K562 (cell line): Measurements from ENCODE around the gene CCNQ. TPM values are rescaled to one million over a fixed set of nuclear protein-coding genes. Genes with fewer than 3 reads are reported as not detected.

Experiments used
- KLF6 ChIP-seq: fragments of 250-450 bp; sonication (Bioruptor Pico); IDR thresholded peaks from 2 replicates; pipeline ENCODE4 v1.4.0; 2020; ENCODE audit warnings: mild to moderate bottlenecking, moderate library complexity, borderline replicate concordance
- NFE2L1 ChIP-seq: fragments of 450-650 bp; IDR thresholded peaks from 2 replicates; pipeline ENCODE4 v1.6.1; 2016; ENCODE audit warnings: missing genetic modification characterization, low read depth, mild to moderate bottlenecking, missing compliant biosample characterization, moderate library complexity, borderline replicate concordance
- RAD21 ChIP-seq, 2 experiments: fragments of 250-450 bp in 1 of 2; fragments of 450-650 bp in 1 of 2; sonication (Bioruptor Pico) in 1 of 2; formaldehyde crosslinking in 1 of 2; IDR thresholded peaks in 1 of 2; conservative IDR thresholded peaks in 1 of 2; 2 replicates each; pipeline versions ENCODE4 v1.4.0 to v1.8.0; 2020 to 2022; ENCODE audit warnings: mild to moderate bottlenecking in 2 of 2, moderate library complexity in 1 of 2
- RNF2 ChIP-seq: sonication (generic); IDR thresholded peaks from 2 replicates; pipeline ENCODE4 v1.6.1; 2016
- SP1 ChIP-seq: sonication (generic); formaldehyde crosslinking; IDR thresholded peaks from 2 replicates; pipeline ENCODE4 v1.8.1; 2022; ENCODE audit warnings: mild to moderate bottlenecking, missing genetic modification reagents
- TSC22D4 ChIP-seq: fragments of 450-650 bp; IDR thresholded peaks from 2 replicates; pipeline ENCODE4 v1.6.1; 2016; ENCODE audit warnings: missing genetic modification characterization, missing biosample characterization, control low read depth
- ZKSCAN3 ChIP-seq: fragments of 250-450 bp; sonication (Bioruptor Pico); IDR thresholded peaks from 2 replicates; pipeline ENCODE4 v1.4.0; 2020
- polyA plus RNA-seq, 8 experiments: library from polyadenylated mRNA; depleted of rRNA in 4 of 8; stranded (reverse) in 5 of 8; unstranded in 3 of 8; fragments of >200 nt; fragmentation: Nextera tagmentation in 2 of 8; fragmentation: Illumina TruSeq in 1 of 8; extraction: Ambion mirVana in 2 of 8; extraction: Trizol in 1 of 8; gene quantifications; 2 replicates each; pipeline versions ENCODE4 v1.2.1 to v1.2.3, GENCODE V29; 2011 to 2014; ENCODE audit warnings: inconsistent platforms in 1 of 8, missing spikeins in 1 of 8
- total RNA-seq, 7 experiments: library from RNA; depleted of rRNA in 6 of 7; stranded (reverse); fragments of >200 nt in 6 of 7; fragmentation: Illumina TruSeq in 2 of 7; extraction: Trizol in 2 of 7; gene quantifications; 2 replicates each; pipeline versions ENCODE4 v1.2.1 to v1.2.3, GENCODE V29; 2011 to 2021; ENCODE audit warnings: low replicate concordance in 1 of 7
- TF ChIP-seq, protein P1 (sequence below): sonication (generic); formaldehyde crosslinking; IDR thresholded peaks from 2 replicates; pipeline ENCODE4 v1.8.1; 2023; ENCODE audit warnings: mild to moderate bottlenecking, missing genetic modification reagents
- TF ChIP-seq, protein P2 (sequence below): fragments of 450-650 bp; IDR thresholded peaks from 2 replicates; pipeline ENCODE4 v1.6.1; 2017; ENCODE audit warnings: antibody characterized with exemption, mild to moderate bottlenecking
- TF ChIP-seq, protein P3 (sequence below): sonication (generic); formaldehyde crosslinking; IDR thresholded peaks from 2 replicates; pipeline ENCODE4 v1.8.0; 2023; ENCODE audit warnings: missing genetic modification reagents, mild to moderate bottlenecking, borderline replicate concordance
- TF ChIP-seq, protein P4 (sequence below): fragments of 450-650 bp; IDR thresholded peaks from 2 replicates; pipeline ENCODE4 v1.6.1; 2016; ENCODE audit warnings: antibody characterized with exemption

Gene CCNQ
- total and polyA plus RNA-seq, 9 of the 15 experiments (the other 6 are each of a cell fraction or from before 2014, with no cell fraction given), result 0.92 to 53.8 (median 25.3) TPM

DNA sequence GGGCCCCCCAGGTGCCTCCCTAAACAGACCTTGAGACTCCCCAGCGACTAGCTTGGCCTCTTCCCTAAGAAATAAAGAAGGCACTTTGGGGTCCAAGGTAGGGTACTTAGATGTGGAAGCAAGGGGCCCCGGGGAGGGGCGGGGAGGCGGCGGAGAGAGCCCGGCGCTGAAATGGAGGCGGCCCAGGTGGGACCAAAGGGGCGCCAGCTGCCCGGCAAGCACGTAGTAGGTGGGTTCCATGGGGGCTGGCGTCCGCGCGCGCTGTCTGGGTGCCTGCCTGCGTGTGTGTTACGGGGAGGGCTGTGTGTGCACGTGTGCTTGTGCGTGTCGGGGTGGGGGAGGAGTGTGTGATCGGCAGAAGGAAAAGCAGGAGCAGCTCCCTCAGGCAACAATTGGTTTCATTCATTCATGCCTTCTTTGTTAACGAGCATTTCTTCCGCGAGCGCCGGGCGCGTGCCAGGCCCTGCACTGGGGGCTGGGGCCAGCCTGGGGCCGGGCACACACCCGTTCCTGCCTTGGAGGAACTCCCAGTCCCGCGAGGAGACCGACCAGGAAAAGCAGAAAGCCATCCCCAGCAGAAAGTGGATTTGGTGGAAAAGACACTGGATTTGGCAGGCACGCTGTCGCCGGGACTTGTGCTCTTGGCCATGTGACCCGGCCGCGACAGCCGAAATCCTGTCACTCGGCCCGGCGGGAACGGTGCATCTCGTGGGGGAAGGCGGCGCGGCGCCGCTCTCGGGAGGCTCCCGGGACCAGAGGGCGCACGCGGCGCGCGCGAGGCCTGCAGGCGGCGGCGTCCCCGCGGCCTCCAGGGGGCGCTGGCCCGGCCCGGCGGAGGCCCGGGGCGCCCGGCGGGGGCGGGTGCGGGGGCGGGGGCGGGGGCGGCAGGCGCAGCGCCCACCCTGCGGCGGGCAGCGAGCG is 44.8 kb upstream of the CCNQ start (continued):
- TF ChIP-seq, protein P1, sequence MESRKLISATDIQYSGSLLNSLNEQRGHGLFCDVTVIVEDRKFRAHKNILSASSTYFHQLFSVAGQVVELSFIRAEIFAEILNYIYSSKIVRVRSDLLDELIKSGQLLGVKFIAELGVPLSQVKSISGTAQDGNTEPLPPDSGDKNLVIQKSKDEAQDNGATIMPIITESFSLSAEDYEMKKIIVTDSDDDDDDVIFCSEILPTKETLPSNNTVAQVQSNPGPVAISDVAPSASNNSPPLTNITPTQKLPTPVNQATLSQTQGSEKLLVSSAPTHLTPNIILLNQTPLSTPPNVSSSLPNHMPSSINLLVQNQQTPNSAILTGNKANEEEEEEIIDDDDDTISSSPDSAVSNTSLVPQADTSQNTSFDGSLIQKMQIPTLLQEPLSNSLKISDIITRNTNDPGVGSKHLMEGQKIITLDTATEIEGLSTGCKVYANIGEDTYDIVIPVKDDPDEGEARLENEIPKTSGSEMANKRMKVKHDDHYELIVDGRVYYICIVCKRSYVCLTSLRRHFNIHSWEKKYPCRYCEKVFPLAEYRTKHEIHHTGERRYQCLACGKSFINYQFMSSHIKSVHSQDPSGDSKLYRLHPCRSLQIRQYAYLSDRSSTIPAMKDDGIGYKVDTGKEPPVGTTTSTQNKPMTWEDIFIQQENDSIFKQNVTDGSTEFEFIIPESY (CRISPR knock-in tag), result no peak
- TF ChIP-seq, protein P2, sequence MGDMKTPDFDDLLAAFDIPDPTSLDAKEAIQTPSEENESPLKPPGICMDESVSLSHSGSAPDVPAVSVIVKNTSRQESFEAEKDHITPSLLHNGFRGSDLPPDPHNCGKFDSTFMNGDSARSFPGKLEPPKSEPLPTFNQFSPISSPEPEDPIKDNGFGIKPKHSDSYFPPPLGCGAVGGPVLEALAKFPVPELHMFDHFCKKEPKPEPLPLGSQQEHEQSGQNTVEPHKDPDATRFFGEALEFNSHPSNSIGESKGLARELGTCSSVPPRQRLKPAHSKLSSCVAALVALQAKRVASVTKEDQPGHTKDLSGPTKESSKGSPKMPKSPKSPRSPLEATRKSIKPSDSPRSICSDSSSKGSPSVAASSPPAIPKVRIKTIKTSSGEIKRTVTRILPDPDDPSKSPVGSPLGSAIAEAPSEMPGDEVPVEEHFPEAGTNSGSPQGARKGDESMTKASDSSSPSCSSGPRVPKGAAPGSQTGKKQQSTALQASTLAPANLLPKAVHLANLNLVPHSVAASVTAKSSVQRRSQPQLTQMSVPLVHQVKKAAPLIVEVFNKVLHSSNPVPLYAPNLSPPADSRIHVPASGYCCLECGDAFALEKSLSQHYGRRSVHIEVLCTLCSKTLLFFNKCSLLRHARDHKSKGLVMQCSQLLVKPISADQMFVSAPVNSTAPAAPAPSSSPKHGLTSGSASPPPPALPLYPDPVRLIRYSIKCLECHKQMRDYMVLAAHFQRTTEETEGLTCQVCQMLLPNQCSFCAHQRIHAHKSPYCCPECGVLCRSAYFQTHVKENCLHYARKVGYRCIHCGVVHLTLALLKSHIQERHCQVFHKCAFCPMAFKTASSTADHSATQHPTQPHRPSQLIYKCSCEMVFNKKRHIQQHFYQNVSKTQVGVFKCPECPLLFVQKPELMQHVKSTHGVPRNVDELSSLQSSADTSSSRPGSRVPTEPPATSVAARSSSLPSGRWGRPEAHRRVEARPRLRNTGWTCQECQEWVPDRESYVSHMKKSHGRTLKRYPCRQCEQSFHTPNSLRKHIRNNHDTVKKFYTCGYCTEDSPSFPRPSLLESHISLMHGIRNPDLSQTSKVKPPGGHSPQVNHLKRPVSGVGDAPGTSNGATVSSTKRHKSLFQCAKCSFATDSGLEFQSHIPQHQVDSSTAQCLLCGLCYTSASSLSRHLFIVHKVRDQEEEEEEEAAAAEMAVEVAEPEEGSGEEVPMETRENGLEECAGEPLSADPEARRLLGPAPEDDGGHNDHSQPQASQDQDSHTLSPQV, result no peak
- TF ChIP-seq ZKSCAN3 (CRISPR knock-in tag) (no peak), SP1 (CRISPR knock-in tag) (no peak), NFE2L1 (tag) (no peak), KLF6 (CRISPR knock-in tag) (no peak), TSC22D4 (no peak), RAD21 (CRISPR knock-in tag; conservative IDR thresholded peaks at IDR 0.05 in 1 of 2, IDR thresholded peaks at IDR 0.05 in 1 of 2) (0 out of 4 replicates have a peak, but pooled peaks of 1 of the 2 experiments have one; percentile 5), RNF2 (no peak)
- TF ChIP-seq, protein P3, sequence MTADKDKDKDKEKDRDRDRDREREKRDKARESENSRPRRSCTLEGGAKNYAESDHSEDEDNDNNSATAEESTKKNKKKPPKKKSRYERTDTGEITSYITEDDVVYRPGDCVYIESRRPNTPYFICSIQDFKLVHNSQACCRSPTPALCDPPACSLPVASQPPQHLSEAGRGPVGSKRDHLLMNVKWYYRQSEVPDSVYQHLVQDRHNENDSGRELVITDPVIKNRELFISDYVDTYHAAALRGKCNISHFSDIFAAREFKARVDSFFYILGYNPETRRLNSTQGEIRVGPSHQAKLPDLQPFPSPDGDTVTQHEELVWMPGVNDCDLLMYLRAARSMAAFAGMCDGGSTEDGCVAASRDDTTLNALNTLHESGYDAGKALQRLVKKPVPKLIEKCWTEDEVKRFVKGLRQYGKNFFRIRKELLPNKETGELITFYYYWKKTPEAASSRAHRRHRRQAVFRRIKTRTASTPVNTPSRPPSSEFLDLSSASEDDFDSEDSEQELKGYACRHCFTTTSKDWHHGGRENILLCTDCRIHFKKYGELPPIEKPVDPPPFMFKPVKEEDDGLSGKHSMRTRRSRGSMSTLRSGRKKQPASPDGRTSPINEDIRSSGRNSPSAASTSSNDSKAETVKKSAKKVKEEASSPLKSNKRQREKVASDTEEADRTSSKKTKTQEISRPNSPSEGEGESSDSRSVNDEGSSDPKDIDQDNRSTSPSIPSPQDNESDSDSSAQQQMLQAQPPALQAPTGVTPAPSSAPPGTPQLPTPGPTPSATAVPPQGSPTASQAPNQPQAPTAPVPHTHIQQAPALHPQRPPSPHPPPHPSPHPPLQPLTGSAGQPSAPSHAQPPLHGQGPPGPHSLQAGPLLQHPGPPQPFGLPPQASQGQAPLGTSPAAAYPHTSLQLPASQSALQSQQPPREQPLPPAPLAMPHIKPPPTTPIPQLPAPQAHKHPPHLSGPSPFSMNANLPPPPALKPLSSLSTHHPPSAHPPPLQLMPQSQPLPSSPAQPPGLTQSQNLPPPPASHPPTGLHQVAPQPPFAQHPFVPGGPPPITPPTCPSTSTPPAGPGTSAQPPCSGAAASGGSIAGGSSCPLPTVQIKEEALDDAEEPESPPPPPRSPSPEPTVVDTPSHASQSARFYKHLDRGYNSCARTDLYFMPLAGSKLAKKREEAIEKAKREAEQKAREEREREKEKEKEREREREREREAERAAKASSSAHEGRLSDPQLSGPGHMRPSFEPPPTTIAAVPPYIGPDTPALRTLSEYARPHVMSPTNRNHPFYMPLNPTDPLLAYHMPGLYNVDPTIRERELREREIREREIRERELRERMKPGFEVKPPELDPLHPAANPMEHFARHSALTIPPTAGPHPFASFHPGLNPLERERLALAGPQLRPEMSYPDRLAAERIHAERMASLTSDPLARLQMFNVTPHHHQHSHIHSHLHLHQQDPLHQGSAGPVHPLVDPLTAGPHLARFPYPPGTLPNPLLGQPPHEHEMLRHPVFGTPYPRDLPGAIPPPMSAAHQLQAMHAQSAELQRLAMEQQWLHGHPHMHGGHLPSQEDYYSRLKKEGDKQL (CRISPR knock-in tag), result no peak
- TF ChIP-seq, protein P4, sequence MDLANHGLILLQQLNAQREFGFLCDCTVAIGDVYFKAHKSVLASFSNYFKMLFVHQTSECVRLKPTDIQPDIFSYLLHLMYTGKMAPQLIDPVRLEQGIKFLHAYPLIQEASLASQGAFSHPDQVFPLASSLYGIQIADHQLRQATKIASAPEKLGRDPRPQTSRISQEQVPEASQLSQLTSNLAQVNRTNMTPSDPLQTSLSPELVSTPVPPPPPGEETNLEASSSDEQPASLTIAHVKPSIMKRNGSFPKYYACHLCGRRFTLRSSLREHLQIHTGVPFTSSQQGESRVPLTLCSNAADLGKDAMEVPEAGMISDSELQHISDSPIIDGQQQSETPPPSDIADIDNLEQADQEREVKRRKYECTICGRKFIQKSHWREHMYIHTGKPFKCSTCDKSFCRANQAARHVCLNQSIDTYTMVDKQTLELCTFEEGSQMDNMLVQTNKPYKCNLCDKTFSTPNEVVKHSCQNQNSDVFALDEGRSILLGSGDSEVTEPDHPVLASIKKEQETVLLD, result no peak
